Subcutaneous adipose tissue (tissue), 4 donors: ENCODE data around the gene CASP7. TPM values are rescaled to one million over a fixed set of nuclear protein-coding genes. Genes with fewer than 3 reads are reported as not detected.

ENCODE experiments used
- CTCF ChIP-seq: fragments of 450-650 bp; IDR thresholded peaks from one replicate; pipeline ENCODE4 v1.5.1; 2016; ENCODE audit warnings: low read depth, mild to moderate bottlenecking, control low read depth, antibody characterized with exemption, moderate library complexity
- total RNA-seq, 4 donors: library from RNA; depleted of rRNA; stranded (reverse); fragments of >200 nt; gene quantifications; one replicate each; pipeline ENCODE4 v1.1.0, GENCODE V29; 2016

Gene CASP7
- total RNA-seq, 4 donors from 2014 or later, result 18.5 to 27.4 (median 20.7) TPM

GRCh38 chr10:113666682-113667252 lies 12.9 kb upstream of the CASP7 start:
- TF ChIP-seq CTCF, result no peak

GRCh38 chr10:113680190-113681111 lies 739 bp downstream of the CASP7 start:
- no peak for TF ChIP-seq CTCF

- TF ChIP-seq CTCF, result no peak
These were observed 2.1 kb downstream of the CASP7 start for GRCh38 chr10:113681533-113682470.

- TF ChIP-seq CTCF, result no peak
These were observed 3.6 kb downstream of the CASP7 start for GRCh38 chr10:113683300-113683699.

- TF ChIP-seq CTCF, result no peak
These were observed 6.3 kb downstream of the CASP7 start for GRCh38 chr10:113686028-113686427.

- no peak for TF ChIP-seq CTCF
These were observed 7.3 kb downstream of the CASP7 start for GRCh38 chr10:113687037-113687436.
